ENCODE measurements around the gene CDC42EP3. TPM values are rescaled to one million over a fixed set of nuclear protein-coding genes. Genes with fewer than 3 reads are reported as not detected.

CDC42EP3 gene
- total RNA-seq, 1 experiment from 2014 or later: 47.8 TPM

GRCh38 chr2:37656512-37657423 lies 14.7 kb downstream of the CDC42EP3 start:
- no peak for DNase-seq (ENCODE audit: low read depth)

GRCh38 chr2:37654932-37655841 lies 16.3 kb downstream of the CDC42EP3 start:
- no peak for DNase-seq (ENCODE audit: low read depth)

- DNase-seq (ENCODE audit: low read depth): no peak
Measured at GRCh38 chr2:37654419-37654818, 17.0 kb downstream of the CDC42EP3 start.

DNA sequence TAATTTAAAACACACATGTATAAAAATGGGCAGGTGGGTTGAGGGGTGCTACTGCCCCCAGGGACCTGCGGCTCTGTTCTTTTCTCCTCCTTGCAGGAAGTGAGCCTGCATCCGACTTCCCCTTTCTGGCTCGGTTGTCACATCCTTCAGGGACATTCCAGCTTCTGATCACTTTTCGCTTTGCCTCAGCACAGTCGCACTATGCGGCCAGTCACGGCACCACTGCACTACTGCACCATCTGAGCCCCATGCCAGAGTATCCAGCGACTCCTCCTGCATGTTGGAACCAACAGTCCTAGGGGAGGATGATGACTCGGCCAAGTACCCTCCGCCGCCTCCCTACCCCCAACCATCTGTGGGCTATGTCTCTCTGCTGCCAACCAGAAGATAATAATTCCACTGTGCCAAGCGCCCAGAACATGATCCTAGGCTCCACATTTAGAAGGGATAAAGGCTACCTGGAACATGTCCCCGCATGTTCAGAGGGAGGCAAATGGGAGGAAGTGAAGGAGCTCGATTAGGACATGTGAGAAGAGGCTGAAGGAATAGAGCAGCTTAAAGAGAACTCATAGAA lies 17.6 kb downstream of the CDC42EP3 start:
- DNase-seq (ENCODE audit: low read depth): no peak

- DNase-seq (ENCODE audit: low read depth): no peak
Measured at GRCh38 chr2:37653093-37653492, 18.3 kb downstream of the CDC42EP3 start.

- peak; percentile 96 for DNase-seq (ENCODE audit: low read depth)
Measured at GRCh38 chr2:37652199-37652640, 19.2 kb downstream of the CDC42EP3 start.

DNA sequence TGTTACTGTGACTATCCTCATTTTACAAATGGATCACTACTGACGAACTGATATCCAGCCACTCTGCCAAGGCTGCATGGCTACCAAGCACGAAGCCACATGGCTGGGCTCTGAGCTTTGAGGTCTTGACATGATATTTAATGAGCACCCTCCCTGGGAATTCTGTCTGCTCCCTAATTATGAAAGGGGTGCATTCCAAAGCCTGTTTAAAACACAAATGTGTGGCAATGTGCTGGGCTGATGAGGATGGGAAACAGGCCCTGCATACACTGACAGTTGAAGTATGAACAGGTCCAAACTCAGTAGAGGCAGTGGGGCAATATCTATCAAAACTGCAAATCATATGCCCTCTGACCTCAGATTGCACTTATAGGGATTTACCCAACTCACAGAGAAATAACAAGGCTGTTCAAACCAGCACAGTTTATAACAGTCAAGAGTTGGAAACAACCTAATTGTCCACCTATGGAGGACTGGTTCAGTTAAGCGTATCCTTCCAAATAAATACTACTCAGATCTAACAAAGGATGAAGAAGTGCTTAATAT lies 20.8 kb downstream of the CDC42EP3 start:
- DNase-seq (ENCODE audit: low read depth): no peak

DNA sequence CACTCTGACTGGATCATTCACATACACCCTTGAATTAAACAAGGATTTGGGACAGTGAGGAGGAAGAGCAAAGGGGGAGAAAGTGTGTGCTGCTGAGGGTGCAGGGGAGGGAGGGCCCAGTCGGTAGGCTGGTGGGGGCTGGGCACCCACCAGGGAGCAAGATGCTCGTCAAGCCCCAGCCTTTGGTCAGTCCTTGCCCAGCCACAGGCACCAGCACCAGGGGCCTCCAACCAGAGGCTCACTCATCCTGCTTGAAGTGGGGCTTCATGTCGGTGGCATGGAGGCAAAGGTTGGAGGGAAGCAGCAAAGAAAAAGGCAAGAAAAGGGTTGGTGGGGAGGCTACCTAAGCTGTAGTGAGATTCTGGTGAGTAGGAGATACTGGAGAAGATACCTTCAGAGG lies 21.9 kb downstream of the CDC42EP3 start:
- DNase-seq (ENCODE audit: low read depth): no peak

- DNase-seq (ENCODE audit: low read depth): no peak
Measured at GRCh38 chr2:37648331-37649011, 23.0 kb downstream of the CDC42EP3 start.

- DNase-seq (ENCODE audit: low read depth): no peak
Measured at GRCh38 chr2:37647971-37648330, 23.5 kb downstream of the CDC42EP3 start.

DNA sequence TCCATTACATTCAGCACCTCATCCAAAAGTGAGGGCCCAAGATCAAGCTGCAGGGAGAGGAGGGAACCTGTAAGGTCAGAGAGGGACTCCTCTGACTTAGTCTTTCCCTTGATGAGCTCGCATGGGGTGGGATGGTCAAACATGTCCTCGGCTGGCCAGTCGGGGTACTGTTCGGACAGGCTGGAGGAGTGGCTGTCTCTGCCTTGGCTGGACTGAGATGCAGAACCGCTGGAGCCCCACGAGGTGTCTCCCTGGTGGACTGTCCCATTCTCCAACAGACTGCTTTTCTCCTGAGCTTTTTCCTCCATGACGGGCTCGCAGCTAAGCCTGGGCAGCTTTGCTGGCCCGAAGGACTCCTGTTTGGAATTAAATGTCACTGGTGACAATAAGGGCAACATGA lies 25.6 kb downstream of the CDC42EP3 start:
- DNase-seq (ENCODE audit: low read depth): no peak

GRCh38 chr2:37645362-37645761 lies 26.1 kb downstream of the CDC42EP3 start:
- DNase-seq (ENCODE audit: low read depth): peak; percentile 77

DNA sequence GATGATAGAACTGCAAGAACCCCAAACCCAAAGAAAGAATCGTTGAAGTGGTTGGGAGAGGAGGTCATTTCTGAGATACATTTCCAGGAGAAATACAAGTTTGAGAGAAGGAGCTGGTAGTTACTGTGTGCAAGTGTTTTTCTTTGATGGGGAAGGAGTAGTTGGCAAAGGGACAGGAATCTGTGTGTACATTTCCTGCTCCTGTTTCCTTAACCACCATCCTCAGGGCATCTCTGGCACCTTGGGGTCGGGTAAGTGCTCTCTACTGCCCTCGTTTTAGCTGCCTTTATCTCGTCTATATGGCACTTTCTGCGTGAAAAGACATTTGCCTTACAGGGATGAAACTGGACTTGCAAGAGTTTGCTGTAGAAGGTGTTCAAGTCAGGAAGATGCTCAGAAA lies 27.3 kb downstream of the CDC42EP3 start:
- DNase-seq (ENCODE audit: low read depth): peak; percentile 47

- no peak for DNase-seq (ENCODE audit: low read depth)
Measured at GRCh38 chr2:37643730-37644078, 27.7 kb downstream of the CDC42EP3 start.

GRCh38 chr2:37642907-37643729 lies 28.3 kb downstream of the CDC42EP3 start:
- DNase-seq (ENCODE audit: low read depth): no peak

- peak; percentile 48 for DNase-seq (ENCODE audit: low read depth)
Measured at GRCh38 chr2:37641582-37642171, 29.8 kb downstream of the CDC42EP3 start.

DNA sequence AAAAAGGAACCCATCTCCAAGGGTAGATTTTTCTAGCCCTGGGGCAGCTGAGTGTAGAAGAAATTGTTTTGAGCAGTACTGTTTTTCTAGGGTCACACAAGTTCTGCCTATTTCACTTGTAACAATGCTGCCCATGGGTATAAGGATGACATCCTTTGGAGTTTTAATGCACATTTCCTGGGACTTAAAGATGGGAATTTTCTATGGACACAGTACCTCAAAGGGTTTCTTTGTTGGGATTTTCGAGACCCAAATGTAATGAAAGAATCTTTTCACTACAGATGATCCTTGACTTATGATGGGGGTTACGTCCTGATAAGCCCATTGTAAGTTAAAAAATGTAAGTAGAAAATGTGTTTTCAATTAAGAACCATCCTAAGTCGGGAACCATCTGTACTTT lies 31.8 kb downstream of the CDC42EP3 start:
- DNase-seq (ENCODE audit: low read depth): no peak

DNA sequence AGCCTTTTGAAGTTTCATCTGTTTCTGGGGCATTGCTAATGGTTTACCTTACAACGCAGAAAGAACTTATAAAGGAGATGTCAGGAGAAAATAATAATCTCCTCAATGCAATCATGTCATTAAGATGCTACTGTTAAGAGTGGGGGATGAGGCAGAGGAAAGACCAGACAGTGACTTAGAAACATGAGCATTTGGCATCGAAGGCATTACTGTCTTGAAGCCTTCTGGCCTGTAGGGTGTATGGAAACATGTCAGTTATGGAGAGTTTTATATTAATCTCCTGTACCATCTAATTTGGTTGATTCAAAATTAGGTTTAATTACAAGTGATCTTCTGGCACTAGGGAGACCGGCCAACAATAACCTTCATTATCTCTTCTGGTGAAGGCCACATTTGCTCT lies 32.5 kb downstream of the CDC42EP3 start:
- no peak for DNase-seq (ENCODE audit: low read depth)

- no peak for DNase-seq (ENCODE audit: low read depth)
Measured at GRCh38 chr2:37637985-37638384, 33.5 kb downstream of the CDC42EP3 start.

- DNase-seq (ENCODE audit: low read depth): no peak
Measured at GRCh38 chr2:37637190-37637860, 34.1 kb downstream of the CDC42EP3 start.
